LNCAP (cell line): Measurements from ENCODE around the gene LTA4H.

Experiments
- CTCF ChIP-seq: fragments of 450-650 bp; IDR thresholded peaks from 2 replicates; pipeline ENCODE4 v1.5.1; 2017; ENCODE audit warnings: mild to moderate bottlenecking

LTA4H gene

DNA sequence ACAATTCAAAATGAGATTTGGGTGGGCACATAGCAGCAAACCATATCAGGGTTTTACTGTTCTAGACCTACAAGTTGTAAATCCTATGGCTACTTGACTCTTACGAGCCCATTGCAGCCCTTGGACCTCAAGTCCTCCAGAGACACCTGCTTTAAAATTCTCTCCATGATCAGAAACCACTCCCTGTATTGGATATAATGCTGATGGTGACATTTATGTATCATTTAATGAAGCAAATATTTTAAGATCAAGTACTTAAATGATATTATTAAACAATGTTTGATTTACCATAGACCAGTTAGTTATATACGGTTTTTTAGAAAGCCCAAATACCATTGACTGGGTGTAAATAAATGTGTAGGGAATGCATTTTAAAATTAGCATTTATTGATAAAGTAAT is 68.1 kb downstream of the LTA4H start:
- TF ChIP-seq CTCF: no peak

- TF ChIP-seq CTCF: no peak
These were observed 69.0 kb downstream of the LTA4H start for GRCh38 chr12:95966287-95966870.

DNA sequence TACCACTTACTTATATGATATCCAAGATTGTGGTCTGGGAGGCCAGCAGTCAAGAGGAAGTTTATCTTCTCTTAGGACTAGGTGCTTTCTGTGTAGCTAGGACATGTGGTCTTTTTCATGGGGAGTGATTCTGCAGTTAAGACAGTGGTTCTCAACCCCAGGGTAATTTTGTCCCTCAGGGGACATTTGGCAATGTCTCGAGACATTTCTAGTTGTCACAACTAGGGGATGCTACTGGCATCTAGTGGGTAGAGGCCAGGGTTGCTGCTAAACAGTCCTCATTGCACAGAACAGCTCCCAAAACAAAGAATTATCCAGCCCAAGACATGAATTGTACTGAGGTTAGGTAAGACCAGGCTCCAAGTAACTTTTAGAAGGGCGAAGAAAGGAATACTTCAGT is 72.3 kb downstream of the LTA4H start:
- TF ChIP-seq CTCF: no peak

- TF ChIP-seq CTCF: no peak
These were observed 73.2 kb downstream of the LTA4H start for GRCh38 chr12:95962222-95962621.

- no peak for TF ChIP-seq CTCF
These were observed 75.1 kb downstream of the LTA4H start for GRCh38 chr12:95960241-95960640.

DNA sequence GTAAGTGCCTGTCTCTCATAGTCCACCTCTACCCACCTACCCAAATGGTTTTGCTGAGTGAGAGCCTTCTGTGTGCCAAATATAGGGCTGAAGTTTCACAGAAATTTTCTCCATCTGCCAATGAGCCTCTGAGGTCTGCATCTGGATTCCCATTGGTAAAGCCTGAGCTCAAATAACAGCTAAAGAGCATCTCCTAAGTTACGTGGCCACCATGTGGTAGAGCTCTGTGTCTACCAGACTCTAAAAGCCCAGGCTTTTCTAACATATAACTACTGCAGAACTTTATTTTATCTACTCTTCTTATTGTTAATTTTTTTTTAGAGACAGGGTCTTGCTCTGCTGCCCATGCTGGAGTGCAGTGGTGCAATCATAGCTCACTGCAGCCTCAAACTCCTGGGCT is 76.3 kb downstream of the LTA4H start:
- 0 out of 2 replicates have a peak, but pooled peaks have one; percentile 30 for TF ChIP-seq CTCF

DNA sequence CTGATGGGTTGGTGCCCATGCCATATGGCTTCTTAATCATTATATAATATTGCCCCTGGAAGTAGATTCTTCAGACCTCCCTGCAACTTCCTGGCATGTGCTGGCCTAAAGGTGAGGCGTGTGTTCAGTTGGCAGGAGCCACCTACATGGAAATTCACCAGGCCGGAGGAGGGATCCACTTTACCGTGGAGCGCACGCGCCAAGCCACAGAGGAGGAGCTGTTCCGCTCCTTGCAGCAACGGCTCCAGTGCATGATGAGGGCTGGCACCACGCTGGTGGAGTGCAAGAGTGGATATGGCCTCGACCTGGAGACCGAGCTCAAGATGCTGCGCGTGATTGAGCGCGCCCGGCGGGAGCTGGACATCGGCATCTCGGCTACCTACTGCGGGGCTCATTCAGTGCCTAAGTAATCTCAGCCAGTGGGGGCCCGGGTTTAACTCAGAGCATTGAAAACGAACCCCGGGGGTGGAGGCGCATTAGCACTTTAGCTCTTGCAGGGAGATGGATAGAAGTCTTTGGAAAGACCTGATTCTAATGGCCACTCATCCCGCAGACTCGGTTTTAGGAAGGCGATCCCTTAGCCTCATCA is 78.7 kb downstream of the LTA4H start:
- TF ChIP-seq CTCF: no peak
